HG03135 (cell line): ENCODE results near the gene MRPL52.

ENCODE experiments used
- ATAC-seq: cut with Tn5 transposase; IDR thresholded peaks from one replicate; pipeline ENCODE4 v1.9.1; 2021; ENCODE audit warnings: mild to moderate bottlenecking, moderate library complexity; ENCODE audit not compliant: unreplicated experiment

MRPL52 gene

GRCh38 chr14:22878271-22879246 is 48.9 kb downstream of the MRPL52 start:
- ATAC-seq = no peak

DNA sequence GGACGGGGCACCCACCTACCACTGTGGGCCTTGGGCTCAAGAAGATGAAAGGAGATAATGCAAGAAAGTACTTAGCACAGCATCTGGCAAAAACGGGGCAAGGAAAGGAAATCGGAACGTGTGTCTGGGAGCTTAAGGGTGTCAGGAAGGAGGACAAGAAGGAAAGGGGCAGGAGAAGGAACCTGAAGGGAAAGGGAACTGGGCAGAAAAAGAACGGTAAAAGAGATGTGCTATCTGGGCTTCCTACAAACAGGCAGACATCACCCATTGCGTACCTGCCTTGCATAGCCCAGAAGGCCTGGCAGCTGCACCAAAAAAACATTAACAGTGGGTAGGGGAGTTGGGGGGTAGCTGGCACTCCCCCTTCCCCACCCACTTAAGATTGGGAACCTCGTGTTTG is 52.4 kb downstream of the MRPL52 start:
- ATAC-seq = no peak

GRCh38 chr14:22882529-22883172 is 53.0 kb downstream of the MRPL52 start:
- no peak for ATAC-seq

DNA sequence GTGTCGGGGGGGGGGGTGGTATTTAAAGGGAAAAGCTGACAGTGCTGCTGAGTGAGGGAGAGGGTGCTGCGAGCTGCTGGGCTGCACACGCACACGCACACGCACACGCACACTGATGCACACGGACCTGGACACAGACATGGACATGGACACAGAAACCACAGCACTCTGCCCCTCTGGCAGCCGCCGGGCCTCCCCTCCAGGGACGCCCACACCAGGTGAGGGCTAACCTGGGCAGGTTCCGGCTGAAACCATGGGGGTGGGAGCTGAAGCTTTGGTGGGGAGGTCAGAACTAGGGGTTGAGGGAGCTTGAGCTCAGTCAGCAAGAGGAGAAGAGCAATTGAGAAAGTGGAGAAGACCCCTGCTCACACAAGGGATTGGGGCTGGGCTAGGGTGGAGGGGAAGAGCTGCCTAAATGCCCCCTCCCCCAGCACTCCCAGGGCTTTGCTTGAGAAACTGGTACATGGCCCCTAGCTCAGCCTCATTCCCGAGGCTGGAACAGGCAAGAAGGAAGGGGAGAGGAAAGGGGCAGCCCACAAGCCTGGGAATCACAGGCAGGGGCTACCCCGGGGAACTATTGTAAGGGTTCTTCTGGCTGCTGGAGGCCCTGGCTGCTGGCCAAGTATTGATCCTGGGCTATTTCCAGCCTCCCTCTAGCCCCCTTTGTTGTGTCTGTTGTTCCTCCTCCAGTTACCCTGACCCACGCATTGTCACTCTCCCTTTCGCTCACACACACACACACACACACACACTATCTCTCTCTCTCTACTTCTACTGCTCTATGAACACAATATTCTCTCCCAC is 53.7 kb downstream of the MRPL52 start, which contains the start of gene REM2:
REM2 (plus strand) TSS at position 50 of the 804 bp plus-strand sequence; CDS start at position 116, 66 bp downstream.
- ATAC-seq = no peak

DNA sequence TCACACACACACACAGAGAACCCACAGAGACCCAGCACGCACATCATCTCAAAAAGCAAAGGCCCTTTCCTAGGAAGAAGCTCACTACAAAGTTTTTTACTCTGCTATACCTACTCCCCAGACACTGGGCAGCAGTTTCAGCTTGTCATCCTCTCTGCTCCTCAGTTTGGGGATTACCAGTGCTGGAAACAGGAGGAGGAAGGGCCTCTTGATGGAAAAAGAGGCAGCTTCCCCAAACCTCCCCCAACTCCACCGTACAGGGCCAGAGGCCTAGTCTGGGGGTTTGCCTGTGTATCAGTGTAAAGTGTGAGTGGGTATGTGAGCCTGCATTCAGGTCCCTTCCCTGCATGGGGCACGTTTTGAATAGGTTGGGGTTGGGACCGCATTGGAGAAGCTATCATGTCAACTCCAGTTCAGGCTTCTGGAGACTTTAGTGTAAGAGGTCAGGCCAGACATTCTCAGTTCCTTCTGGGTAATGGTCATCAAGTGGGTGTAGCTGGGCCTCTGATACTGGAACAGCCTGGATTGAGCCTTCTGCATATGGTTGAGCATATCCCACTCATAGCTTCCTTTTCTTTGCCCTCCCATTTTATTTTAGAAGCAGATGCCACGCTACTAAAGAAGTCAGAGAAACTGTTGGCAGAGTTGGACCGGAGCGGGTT is 54.5 kb downstream of the MRPL52 start:
- no peak for ATAC-seq
